SU-DHL-6 (cell line): ENCODE results near the gene DPP6.

Experiments
- CTCF ChIP-seq: fragments of 200-600 bp; sonication (generic); IDR thresholded peaks from one replicate; pipeline ENCODE4 v1.5.1; 2017; ENCODE audit warnings: antibody characterized with exemption, mild to moderate bottlenecking, low read length, moderate library complexity; ENCODE audit not compliant: insufficient read depth, poor library complexity, severe bottlenecking
- EZH2phosphoT487 ChIP-seq: fragments of 200-600 bp; sonication (generic), shearing (Covaris generic); conservative IDR thresholded peaks from 2 replicates; pipeline ENCODE4 v1.6.1; 2018; ENCODE audit warnings: mild to moderate bottlenecking, antibody characterized with exemption, low read length, moderate library complexity, mixed read lengths

- no peak for TF ChIP-seq CTCF
- no peak for TF ChIP-seq EZH2phosphoT487
Observed at GRCh38 chr7:154777489-154777888, 725.3 kb downstream of the DPP6 start.
